GM23338 (cell line): ENCODE measurements around the gene TMEM154. TPM values are rescaled to one million over a fixed set of nuclear protein-coding genes. Genes with fewer than 3 reads are reported as not detected.
A peak's percentile ranks its signal among the peaks of the same experiment; 100 is the strongest.

Source experiments
- ATAC-seq: fragments of 200-7000 bp; cut with Tn5 transposase; 3 replicates; pipeline ENCODE4 v1.9.1; 2020
- DNase-seq: peaks from one replicate; pipeline ENCODE4 v3.0.0-alpha.2; 2015; ENCODE audit warnings: low spot score
- H2AFZ ChIP-seq: fragments of 200-600 bp; sonication (generic); 2 replicates; pipeline ENCODE4 v1.8.0; 2016; ENCODE audit warnings: antibody characterized with exemption, mild to moderate bottlenecking, moderate library complexity
- H3F3A ChIP-seq: fragments of 200-600 bp; sonication (generic); replicated peaks from 2 replicates; pipeline ENCODE4 v1.8.0; 2017; ENCODE audit warnings: antibody characterized with exemption, mixed run types, low read depth
- H3K27ac ChIP-seq: fragments of 200-600 bp; sonication (generic); 2 replicates; pipeline ENCODE4 v1.6.1; 2016; ENCODE audit warnings: low read depth
- H3K27me3 ChIP-seq: fragments of 200-600 bp; sonication (generic); 2 replicates; pipeline ENCODE4 v1.8.0; 2016; ENCODE audit warnings: mild to moderate bottlenecking, mixed run types, moderate library complexity; ENCODE audit not compliant: insufficient read depth
- H3K36me3 ChIP-seq: fragments of 200-600 bp; sonication (generic); 2 replicates; pipeline ENCODE4 v1.8.0; 2016; ENCODE audit warnings: mild to moderate bottlenecking; ENCODE audit not compliant: insufficient read depth
- H3K4me1 ChIP-seq: fragments of 200-600 bp; sonication (generic); 2 replicates; pipeline ENCODE4 v1.8.0; 2016; ENCODE audit warnings: mild to moderate bottlenecking, moderate library complexity; ENCODE audit not compliant: insufficient read depth
- H3K4me2 ChIP-seq: fragments of 200-600 bp; sonication (generic); 2 replicates; pipeline ENCODE4 v1.7.1; 2017; ENCODE audit warnings: mixed run types
- H3K4me3 ChIP-seq: fragments of 200-600 bp; sonication (generic); 2 replicates; pipeline ENCODE4 v1.6.1; 2016; ENCODE audit warnings: mixed run types
- H3K79me2 ChIP-seq: fragments of 200-600 bp; sonication (generic); replicated peaks from 2 replicates; pipeline ENCODE4 v1.8.0; 2017; ENCODE audit warnings: mild to moderate bottlenecking; ENCODE audit not compliant: insufficient read depth
- H3K9me2 ChIP-seq: fragments of 200-600 bp; sonication (generic); 2 replicates; pipeline ENCODE4 v1.8.0; 2017; ENCODE audit not compliant: insufficient read depth
- H4K20me1 ChIP-seq: fragments of 200-600 bp; sonication (generic); replicated peaks from 2 replicates; pipeline ENCODE4 v1.8.0; 2017; ENCODE audit warnings: mild to moderate bottlenecking; ENCODE audit not compliant: insufficient read depth
- H3K27ac Mint-ChIP-seq: 2 replicates; pipeline ENCODE4 v1.8.0; 2020; ENCODE audit warnings: inconsistent platforms, mild to moderate bottlenecking, moderate library complexity, mixed read lengths
- H3K27me3 Mint-ChIP-seq: 3 replicates; pipeline ENCODE4 v1.8.0; 2022; ENCODE audit warnings: low read depth, mild to moderate bottlenecking, moderate library complexity, mixed read lengths, inconsistent platforms; ENCODE audit not compliant: insufficient read depth, poor library complexity
- H3K36me3 Mint-ChIP-seq: 3 replicates; pipeline ENCODE4 v1.8.0; 2021; ENCODE audit warnings: low read depth, mild to moderate bottlenecking, inconsistent platforms, moderate library complexity, mixed read lengths
- H3K4me1 Mint-ChIP-seq: 3 replicates; pipeline ENCODE4 v1.8.0; 2020; ENCODE audit warnings: mild to moderate bottlenecking, inconsistent platforms, mixed read lengths
- H3K4me3 Mint-ChIP-seq: 3 replicates; pipeline ENCODE4 v1.8.0; 2021; ENCODE audit warnings: moderate library complexity, mild to moderate bottlenecking, inconsistent platforms, mixed read lengths
- H3K9me3 Mint-ChIP-seq: 3 replicates; pipeline ENCODE4 v1.8.0; 2020; ENCODE audit warnings: moderate library complexity, mild to moderate bottlenecking, inconsistent platforms, mixed read lengths
- CREB1 ChIP-seq: fragments of 250-450 bp; sonication (Bioruptor Pico); IDR thresholded peaks from 2 replicates; pipeline ENCODE4 v1.5.0; 2020; ENCODE audit warnings: low read depth, mild to moderate bottlenecking, moderate library complexity
- EZH2 ChIP-seq: fragments of 200-600 bp; sonication (generic); IDR thresholded peaks from one replicate; pipeline ENCODE4 v1.8.0; 2017; ENCODE audit warnings: antibody characterized with exemption, mild to moderate bottlenecking, low read depth; ENCODE audit not compliant: unreplicated experiment
- EZH2phosphoT487 ChIP-seq: fragments of 200-600 bp; sonication (generic); IDR thresholded peaks from one replicate; pipeline ENCODE4 v1.8.1; 2018; ENCODE audit warnings: antibody characterized with exemption; ENCODE audit not compliant: unreplicated experiment
- JUNB ChIP-seq: IDR thresholded peaks from one replicate; pipeline ENCODE4 v1.6.1; 2016; ENCODE audit warnings: antibody characterized with exemption; ENCODE audit not compliant: unreplicated experiment
- NANOG ChIP-seq: IDR thresholded peaks from 2 replicates; pipeline ENCODE4 v1.6.1; 2016; ENCODE audit warnings: antibody characterized with exemption, borderline replicate concordance
- POLR2AphosphoS5 ChIP-seq: IDR thresholded peaks from 2 replicates; pipeline ENCODE4 v1.6.1; 2016; ENCODE audit warnings: antibody characterized with exemption, low read depth
- STAT1 ChIP-seq: IDR thresholded peaks from one replicate; pipeline ENCODE4 v1.6.1; 2016; ENCODE audit warnings: antibody characterized with exemption; ENCODE audit not compliant: unreplicated experiment
- ZNF114 ChIP-seq: fragments of 250-450 bp; sonication (Bioruptor Pico); IDR thresholded peaks from 2 replicates; pipeline ENCODE4 v1.5.0; 2020; ENCODE audit warnings: mild to moderate bottlenecking, moderate library complexity
- ZNF331 ChIP-seq: fragments of 250-450 bp; sonication (Bioruptor Pico); IDR thresholded peaks from 2 replicates; pipeline ENCODE4 v1.5.0; 2020; ENCODE audit warnings: low read depth, mild to moderate bottlenecking, moderate library complexity
- polyA plus RNA-seq: library from polyadenylated mRNA; unstranded; fragments of >200 nt; fragmentation: Nextera tagmentation; extraction: Ambion mirVana; gene quantifications from 2 replicates; pipeline ENCODE4 v1.2.1, GENCODE V29; 2016
- total RNA-seq: library from RNA; depleted of rRNA; stranded (reverse); fragments of >200 nt; shearing (Covaris generic); gene quantifications from 2 replicates; pipeline ENCODE4 v1.2.3, GENCODE V29; 2014
- TF ChIP-seq, protein P1 (sequence below): IDR thresholded peaks from one replicate; pipeline ENCODE4 v1.6.1; 2018; ENCODE audit warnings: antibody characterized with exemption; ENCODE audit not compliant: unreplicated experiment
- TF ChIP-seq, protein P2 (sequence below): IDR thresholded peaks from 2 replicates; pipeline ENCODE4 v1.6.1; 2016; ENCODE audit warnings: antibody characterized with exemption
- TF ChIP-seq, protein P3 (sequence below): fragments of 250-450 bp; sonication (Bioruptor Pico); IDR thresholded peaks from 2 replicates; pipeline ENCODE4 v1.5.0; 2020; ENCODE audit warnings: mild to moderate bottlenecking, moderate library complexity
- TF ChIP-seq, protein P4 (sequence below), 2 experiments: fragments of 200-600 bp in 1 of 2; sonication (generic) in 1 of 2; conservative IDR thresholded peaks; 2 replicates each; pipeline versions ENCODE4 v1.5.1 to v1.6.1; 2016 to 2017; ENCODE audit warnings: antibody characterized with exemption in 2 of 2, low read depth in 2 of 2, mild to moderate bottlenecking in 2 of 2, moderate library complexity in 1 of 2

TMEM154 gene
- total and polyA plus RNA-seq, 2 experiments from 2014 or later, result 1.0 to 1.7 TPM

DNA sequence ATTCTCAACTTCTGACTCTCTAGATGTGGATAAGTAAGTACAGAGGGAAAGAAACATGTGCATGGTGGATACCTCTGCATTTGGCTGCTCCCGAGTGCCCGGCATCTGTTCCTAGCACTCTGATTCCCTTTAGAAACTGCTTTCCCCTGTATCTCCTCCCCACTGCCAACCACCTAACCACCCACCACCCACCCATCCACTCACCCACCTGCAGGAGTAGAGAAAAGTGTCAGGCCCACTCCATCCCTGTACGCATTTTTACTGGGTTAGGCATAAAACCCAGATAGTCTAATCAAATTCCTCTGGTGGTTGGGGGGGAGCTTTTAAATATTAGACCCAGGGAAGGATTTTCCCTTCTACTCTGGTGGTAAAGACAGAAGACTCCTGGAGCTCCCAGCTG, 63.0 kb downstream of the TMEM154 start:
- H3K9me3 Mint-ChIP-seq, result no peaks in the 10 kb centered on the region
- H3K4me3 Mint-ChIP-seq, result no peak overlapping the region
- no peak overlapping the region for H3K4me3 ChIP-seq
- H3K4me2 ChIP-seq, result no peak overlapping the region
- H4K20me1 ChIP-seq, result no peaks in the 10 kb centered on the region
- H3K9me2 ChIP-seq, result 0 out of 2 replicates have a peak, but pooled peaks cover 5% of the 10 kb centered on the region
- H3K4me1 Mint-ChIP-seq, result peaks cover 17% of the 10 kb centered on the region
- H3K36me3 ChIP-seq, result no peaks in the 10 kb centered on the region
- H3K4me1 ChIP-seq, result no peaks in the 10 kb centered on the region
- 0 out of 2 replicates have a peak overlapping the region, but pooled peaks have one; percentile 52 for H2AFZ ChIP-seq
- H3K27ac ChIP-seq, result no peak overlapping the region
- H3K27me3 ChIP-seq, result no peaks in the 10 kb centered on the region
- H3K36me3 Mint-ChIP-seq, result no peaks in the 10 kb centered on the region
- peaks cover 6% of the 10 kb centered on the region for H3K27me3 Mint-ChIP-seq
- no peaks in the 10 kb centered on the region for H3K79me2 ChIP-seq
- no peaks in the 10 kb centered on the region for H3F3A ChIP-seq
- no peak overlapping the region for H3K27ac Mint-ChIP-seq
- TF ChIP-seq, protein P1, sequence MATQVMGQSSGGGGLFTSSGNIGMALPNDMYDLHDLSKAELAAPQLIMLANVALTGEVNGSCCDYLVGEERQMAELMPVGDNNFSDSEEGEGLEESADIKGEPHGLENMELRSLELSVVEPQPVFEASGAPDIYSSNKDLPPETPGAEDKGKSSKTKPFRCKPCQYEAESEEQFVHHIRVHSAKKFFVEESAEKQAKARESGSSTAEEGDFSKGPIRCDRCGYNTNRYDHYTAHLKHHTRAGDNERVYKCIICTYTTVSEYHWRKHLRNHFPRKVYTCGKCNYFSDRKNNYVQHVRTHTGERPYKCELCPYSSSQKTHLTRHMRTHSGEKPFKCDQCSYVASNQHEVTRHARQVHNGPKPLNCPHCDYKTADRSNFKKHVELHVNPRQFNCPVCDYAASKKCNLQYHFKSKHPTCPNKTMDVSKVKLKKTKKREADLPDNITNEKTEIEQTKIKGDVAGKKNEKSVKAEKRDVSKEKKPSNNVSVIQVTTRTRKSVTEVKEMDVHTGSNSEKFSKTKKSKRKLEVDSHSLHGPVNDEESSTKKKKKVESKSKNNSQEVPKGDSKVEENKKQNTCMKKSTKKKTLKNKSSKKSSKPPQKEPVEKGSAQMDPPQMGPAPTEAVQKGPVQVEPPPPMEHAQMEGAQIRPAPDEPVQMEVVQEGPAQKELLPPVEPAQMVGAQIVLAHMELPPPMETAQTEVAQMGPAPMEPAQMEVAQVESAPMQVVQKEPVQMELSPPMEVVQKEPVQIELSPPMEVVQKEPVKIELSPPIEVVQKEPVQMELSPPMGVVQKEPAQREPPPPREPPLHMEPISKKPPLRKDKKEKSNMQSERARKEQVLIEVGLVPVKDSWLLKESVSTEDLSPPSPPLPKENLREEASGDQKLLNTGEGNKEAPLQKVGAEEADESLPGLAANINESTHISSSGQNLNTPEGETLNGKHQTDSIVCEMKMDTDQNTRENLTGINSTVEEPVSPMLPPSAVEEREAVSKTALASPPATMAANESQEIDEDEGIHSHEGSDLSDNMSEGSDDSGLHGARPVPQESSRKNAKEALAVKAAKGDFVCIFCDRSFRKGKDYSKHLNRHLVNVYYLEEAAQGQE, result no peak
- TF ChIP-seq EZH2 (no peak), EZH2phosphoT487 (no peak), NANOG (no peak), ZNF114 (CRISPR knock-in tag) (no peak), STAT1 (no peak), CREB1 (no peak), JUNB (no peak), ZNF331 (CRISPR knock-in tag) (no peak), POLR2AphosphoS5 (no peak)
- TF ChIP-seq, protein P2, sequence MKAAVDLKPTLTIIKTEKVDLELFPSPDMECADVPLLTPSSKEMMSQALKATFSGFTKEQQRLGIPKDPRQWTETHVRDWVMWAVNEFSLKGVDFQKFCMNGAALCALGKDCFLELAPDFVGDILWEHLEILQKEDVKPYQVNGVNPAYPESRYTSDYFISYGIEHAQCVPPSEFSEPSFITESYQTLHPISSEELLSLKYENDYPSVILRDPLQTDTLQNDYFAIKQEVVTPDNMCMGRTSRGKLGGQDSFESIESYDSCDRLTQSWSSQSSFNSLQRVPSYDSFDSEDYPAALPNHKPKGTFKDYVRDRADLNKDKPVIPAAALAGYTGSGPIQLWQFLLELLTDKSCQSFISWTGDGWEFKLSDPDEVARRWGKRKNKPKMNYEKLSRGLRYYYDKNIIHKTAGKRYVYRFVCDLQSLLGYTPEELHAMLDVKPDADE, result no peak
- TF ChIP-seq, protein P3, sequence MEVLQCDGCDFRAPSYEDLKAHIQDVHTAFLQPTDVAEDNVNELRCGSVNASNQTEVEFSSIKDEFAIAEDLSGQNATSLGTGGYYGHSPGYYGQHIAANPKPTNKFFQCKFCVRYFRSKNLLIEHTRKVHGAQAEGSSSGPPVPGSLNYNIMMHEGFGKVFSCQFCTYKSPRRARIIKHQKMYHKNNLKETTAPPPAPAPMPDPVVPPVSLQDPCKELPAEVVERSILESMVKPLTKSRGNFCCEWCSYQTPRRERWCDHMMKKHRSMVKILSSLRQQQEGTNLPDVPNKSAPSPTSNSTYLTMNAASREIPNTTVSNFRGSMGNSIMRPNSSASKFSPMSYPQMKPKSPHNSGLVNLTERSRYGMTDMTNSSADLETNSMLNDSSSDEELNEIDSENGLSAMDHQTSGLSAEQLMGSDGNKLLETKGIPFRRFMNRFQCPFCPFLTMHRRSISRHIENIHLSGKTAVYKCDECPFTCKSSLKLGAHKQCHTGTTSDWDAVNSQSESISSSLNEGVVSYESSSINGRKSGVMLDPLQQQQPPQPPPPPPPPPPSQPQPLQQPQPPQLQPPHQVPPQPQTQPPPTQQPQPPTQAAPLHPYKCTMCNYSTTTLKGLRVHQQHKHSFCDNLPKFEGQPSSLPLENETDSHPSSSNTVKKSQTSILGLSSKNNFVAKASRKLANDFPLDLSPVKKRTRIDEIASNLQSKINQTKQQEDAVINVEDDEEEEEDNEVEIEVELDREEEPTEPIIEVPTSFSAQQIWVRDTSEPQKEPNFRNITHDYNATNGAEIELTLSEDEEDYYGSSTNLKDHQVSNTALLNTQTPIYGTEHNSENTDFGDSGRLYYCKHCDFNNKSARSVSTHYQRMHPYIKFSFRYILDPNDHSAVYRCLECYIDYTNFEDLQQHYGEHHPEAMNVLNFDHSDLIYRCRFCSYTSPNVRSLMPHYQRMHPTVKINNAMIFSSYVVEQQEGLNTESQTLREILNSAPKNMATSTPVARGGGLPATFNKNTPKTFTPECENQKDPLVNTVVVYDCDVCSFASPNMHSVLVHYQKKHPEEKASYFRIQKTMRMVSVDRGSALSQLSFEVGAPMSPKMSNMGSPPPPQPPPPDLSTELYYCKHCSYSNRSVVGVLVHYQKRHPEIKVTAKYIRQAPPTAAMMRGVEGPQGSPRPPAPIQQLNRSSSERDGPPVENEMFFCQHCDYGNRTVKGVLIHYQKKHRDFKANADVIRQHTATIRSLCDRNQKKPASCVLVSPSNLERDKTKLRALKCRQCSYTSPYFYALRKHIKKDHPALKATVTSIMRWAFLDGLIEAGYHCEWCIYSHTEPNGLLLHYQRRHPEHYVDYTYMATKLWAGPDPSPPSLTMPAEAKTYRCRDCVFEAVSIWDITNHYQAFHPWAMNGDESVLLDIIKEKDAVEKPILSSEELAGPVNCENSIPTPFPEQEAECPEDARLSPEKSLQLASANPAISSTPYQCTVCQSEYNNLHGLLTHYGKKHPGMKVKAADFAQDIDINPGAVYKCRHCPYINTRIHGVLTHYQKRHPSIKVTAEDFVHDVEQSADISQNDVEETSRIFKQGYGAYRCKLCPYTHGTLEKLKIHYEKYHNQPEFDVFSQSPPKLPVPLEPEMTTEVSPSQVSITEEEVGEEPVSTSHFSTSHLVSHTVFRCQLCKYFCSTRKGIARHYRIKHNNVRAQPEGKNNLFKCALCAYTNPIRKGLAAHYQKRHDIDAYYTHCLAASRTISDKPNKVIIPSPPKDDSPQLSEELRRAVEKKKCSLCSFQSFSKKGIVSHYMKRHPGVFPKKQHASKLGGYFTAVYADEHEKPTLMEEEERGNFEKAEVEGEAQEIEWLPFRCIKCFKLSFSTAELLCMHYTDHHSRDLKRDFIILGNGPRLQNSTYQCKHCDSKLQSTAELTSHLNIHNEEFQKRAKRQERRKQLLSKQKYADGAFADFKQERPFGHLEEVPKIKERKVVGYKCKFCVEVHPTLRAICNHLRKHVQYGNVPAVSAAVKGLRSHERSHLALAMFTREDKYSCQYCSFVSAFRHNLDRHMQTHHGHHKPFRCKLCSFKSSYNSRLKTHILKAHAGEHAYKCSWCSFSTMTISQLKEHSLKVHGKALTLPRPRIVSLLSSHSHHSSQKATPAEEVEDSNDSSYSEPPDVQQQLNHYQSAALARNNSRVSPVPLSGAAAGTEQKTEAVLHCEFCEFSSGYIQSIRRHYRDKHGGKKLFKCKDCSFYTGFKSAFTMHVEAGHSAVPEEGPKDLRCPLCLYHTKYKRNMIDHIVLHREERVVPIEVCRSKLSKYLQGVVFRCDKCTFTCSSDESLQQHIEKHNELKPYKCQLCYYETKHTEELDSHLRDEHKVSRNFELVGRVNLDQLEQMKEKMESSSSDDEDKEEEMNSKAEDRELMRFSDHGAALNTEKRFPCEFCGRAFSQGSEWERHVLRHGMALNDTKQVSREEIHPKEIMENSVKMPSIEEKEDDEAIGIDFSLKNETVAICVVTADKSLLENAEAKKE (CRISPR knock-in tag), result no peak
- TF ChIP-seq, protein P4, sequence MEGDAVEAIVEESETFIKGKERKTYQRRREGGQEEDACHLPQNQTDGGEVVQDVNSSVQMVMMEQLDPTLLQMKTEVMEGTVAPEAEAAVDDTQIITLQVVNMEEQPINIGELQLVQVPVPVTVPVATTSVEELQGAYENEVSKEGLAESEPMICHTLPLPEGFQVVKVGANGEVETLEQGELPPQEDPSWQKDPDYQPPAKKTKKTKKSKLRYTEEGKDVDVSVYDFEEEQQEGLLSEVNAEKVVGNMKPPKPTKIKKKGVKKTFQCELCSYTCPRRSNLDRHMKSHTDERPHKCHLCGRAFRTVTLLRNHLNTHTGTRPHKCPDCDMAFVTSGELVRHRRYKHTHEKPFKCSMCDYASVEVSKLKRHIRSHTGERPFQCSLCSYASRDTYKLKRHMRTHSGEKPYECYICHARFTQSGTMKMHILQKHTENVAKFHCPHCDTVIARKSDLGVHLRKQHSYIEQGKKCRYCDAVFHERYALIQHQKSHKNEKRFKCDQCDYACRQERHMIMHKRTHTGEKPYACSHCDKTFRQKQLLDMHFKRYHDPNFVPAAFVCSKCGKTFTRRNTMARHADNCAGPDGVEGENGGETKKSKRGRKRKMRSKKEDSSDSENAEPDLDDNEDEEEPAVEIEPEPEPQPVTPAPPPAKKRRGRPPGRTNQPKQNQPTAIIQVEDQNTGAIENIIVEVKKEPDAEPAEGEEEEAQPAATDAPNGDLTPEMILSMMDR (conservative IDR thresholded peaks at IDR 0.05; ENCODE audit: low read depth in 2 of 2), result no peak
- DNase-seq (no peak), ATAC-seq (no peak)
